HG02852 (cell line): Measurements from ENCODE around the gene DEFB128.

Experiments
- ATAC-seq: cut with Tn5 transposase; IDR thresholded peaks from one replicate; pipeline ENCODE4 v1.9.1; 2021; ENCODE audit warnings: mild to moderate bottlenecking, moderate library complexity; ENCODE audit not compliant: unreplicated experiment

Gene DEFB128

GRCh38 chr20:157154-157553, 32.4 kb downstream of the DEFB128 start, which contains the start of gene DEFB127:
TSS of gene DEFB127 (plus strand) at chr20:157454. CDS start at chr20:157545, 91 bp downstream.
- ATAC-seq: no peak

- no peak for ATAC-seq
These were observed 37.4 kb downstream of the DEFB128 start for GRCh38 chr20:152131-152530.

DNA sequence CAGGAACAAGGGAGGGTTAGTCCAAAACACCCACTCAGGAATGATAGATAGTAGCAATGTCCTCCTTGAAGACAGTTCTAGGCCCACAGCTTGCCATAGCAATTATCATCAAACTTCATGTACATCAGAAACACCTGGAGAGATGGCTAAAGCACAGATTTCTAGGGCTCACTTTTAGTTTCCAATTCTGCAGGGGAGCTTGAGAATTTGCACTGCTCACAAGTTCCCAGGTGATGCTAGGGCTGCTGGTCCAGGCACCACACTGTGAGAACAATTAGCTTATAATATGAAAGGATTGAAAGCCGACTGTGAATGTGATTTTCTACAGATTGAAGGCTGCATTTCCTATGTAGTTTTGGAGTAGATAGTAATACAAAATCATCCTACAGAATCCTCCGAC, 43.6 kb downstream of the DEFB128 start:
- no peak for ATAC-seq

GRCh38 chr20:142290-142689, 47.2 kb downstream of the DEFB128 start, which contains the start of gene DEFB126:
TSS of gene DEFB126 (plus strand) at chr20:142590. CDS start at chr20:142629, 39 bp downstream.
- no peak for ATAC-seq
